Measurements from ENCODE around the gene FANCM.

Gene FANCM

GRCh38 chr14:45123271-45123670 lies 12.5 kb upstream of the FANCM start:
- TF ChIP-seq GATA3 (IDR thresholded peaks at IDR 0.05; ENCODE audit: low read depth, low read length) (no peak), GATA2 (IDR thresholded peaks at IDR 0.05; ENCODE audit: low read depth, low read length) (no peak)

- no peak for TF ChIP-seq GATA3 (IDR thresholded peaks at IDR 0.05; ENCODE audit: low read depth, low read length)
- no peak for TF ChIP-seq GATA2 (IDR thresholded peaks at IDR 0.05; ENCODE audit: low read depth, low read length)
These were observed 10.0 kb upstream of the FANCM start for GRCh38 chr14:45125754-45126153.

- TF ChIP-seq GATA2 (IDR thresholded peaks at IDR 0.05; ENCODE audit: low read depth, low read length) (no peak), GATA3 (IDR thresholded peaks at IDR 0.05; ENCODE audit: low read depth, low read length) (no peak)
These were observed 6.6 kb upstream of the FANCM start for GRCh38 chr14:45128963-45129629.

- TF ChIP-seq GATA2 (IDR thresholded peaks at IDR 0.05; ENCODE audit: low read depth, low read length) (no peak), GATA3 (IDR thresholded peaks at IDR 0.05; ENCODE audit: low read depth, low read length) (no peak)
These were observed 2.1 kb upstream of the FANCM start for GRCh38 chr14:45133683-45134050.

- no peak for TF ChIP-seq GATA3 (IDR thresholded peaks at IDR 0.05; ENCODE audit: low read depth, low read length)
- no peak for TF ChIP-seq GATA2 (IDR thresholded peaks at IDR 0.05; ENCODE audit: low read depth, low read length)
These were observed 1.4 kb upstream of the FANCM start, which contains the start of gene FKBP3 for GRCh38 chr14:45134051-45134958. Gene FKBP3, minus strand, starts transcription at chr14:45134481. Its CDS starts 25 bp downstream, at chr14:45134456.

- TF ChIP-seq GATA2 (IDR thresholded peaks at IDR 0.05; ENCODE audit: low read depth, low read length) (no peak), GATA3 (IDR thresholded peaks at IDR 0.05; ENCODE audit: low read depth, low read length) (no peak)
These were observed 574 bp upstream of the FANCM start for GRCh38 chr14:45135156-45135555.

GRCh38 chr14:45136399-45136798 lies 669 bp downstream of the FANCM start:
- TF ChIP-seq GATA3 (IDR thresholded peaks at IDR 0.05; ENCODE audit: low read depth, low read length) = no peak
- no peak for TF ChIP-seq GATA2 (IDR thresholded peaks at IDR 0.05; ENCODE audit: low read depth, low read length)

- TF ChIP-seq GATA2 (IDR thresholded peaks at IDR 0.05; ENCODE audit: low read depth, low read length) = no peak
- no peak for TF ChIP-seq GATA3 (IDR thresholded peaks at IDR 0.05; ENCODE audit: low read depth, low read length)
These were observed 5.0 kb downstream of the FANCM start for GRCh38 chr14:45140661-45141187.

- no peak for TF ChIP-seq GATA2 (IDR thresholded peaks at IDR 0.05; ENCODE audit: low read depth, low read length)
- TF ChIP-seq GATA3 (IDR thresholded peaks at IDR 0.05; ENCODE audit: low read depth, low read length) = no peak
These were observed 8.9 kb downstream of the FANCM start for GRCh38 chr14:45144658-45145057.

GRCh38 chr14:45145214-45145613 lies 9.5 kb downstream of the FANCM start:
- TF ChIP-seq GATA3 (IDR thresholded peaks at IDR 0.05; ENCODE audit: low read depth, low read length) = no peak
- no peak for TF ChIP-seq GATA2 (IDR thresholded peaks at IDR 0.05; ENCODE audit: low read depth, low read length)

GRCh38 chr14:45149602-45150001 lies 13.9 kb downstream of the FANCM start:
- TF ChIP-seq GATA3 (IDR thresholded peaks at IDR 0.05; ENCODE audit: low read depth, low read length) = no peak
- no peak for TF ChIP-seq GATA2 (IDR thresholded peaks at IDR 0.05; ENCODE audit: low read depth, low read length)

GRCh38 chr14:45150386-45150890 lies 14.7 kb downstream of the FANCM start:
- TF ChIP-seq GATA2 (IDR thresholded peaks at IDR 0.05; ENCODE audit: low read depth, low read length) (no peak), GATA3 (IDR thresholded peaks at IDR 0.05; ENCODE audit: low read depth, low read length) (no peak)

- TF ChIP-seq GATA3 (IDR thresholded peaks at IDR 0.05; ENCODE audit: low read depth, low read length) = no peak
- TF ChIP-seq GATA2 (IDR thresholded peaks at IDR 0.05; ENCODE audit: low read depth, low read length) = no peak
These were observed 20.3 kb downstream of the FANCM start for GRCh38 chr14:45156067-45156466.

GRCh38 chr14:45169906-45170305 lies 34.2 kb downstream of the FANCM start:
- TF ChIP-seq GATA2 (IDR thresholded peaks at IDR 0.05; ENCODE audit: low read depth, low read length) = no peak
- TF ChIP-seq GATA3 (IDR thresholded peaks at IDR 0.05; ENCODE audit: low read depth, low read length) = no peak
